Measurements from ENCODE around the gene TMEM91.
"Not testable (repeated sequence)": the region's sequence is repeated elsewhere in the genome, so short reads cannot be mapped to it uniquely, and the experiment has no call there.

The TMEM91 gene

DNA sequence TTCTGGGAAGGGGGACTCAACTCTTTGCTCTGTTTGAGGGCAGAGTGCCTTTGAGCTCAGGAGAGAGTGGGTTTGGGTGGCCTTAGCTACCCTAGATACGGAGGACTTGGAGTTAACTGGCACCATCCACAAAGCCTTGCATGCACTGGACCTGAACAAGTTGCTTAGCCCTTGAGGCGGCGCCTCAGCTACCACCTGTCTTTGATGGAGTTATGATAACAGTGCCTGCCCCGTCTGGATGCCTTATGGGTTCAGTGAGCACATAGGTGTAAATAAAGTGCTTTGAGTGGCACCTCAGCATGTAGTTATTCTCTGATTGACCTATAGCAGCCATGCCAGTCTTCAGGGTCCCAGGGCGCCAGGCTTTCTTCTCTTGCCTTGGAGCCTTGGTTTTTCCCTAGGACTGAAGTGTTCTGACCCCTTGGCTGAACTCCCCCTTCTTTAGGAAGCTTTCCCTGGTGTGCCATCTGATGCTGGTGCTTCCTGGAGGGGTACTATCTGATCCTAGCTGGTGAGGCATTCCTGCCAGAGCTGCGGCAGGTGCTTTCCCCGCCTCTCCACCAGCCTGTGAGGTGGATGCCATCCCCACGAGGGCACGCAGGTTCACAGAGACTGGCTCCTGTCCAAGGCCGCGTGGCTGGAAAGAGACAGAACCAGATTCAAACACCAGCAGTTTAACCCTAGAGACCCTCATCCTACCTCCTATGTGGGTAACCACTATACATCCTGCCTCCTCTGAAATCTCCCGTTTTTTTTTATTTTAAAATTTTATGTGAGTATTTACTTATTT, 27.0 kb downstream of the TMEM91 start:
- CTCF ChIA-PET: interaction anchor here (0.8 kb wide), 1 partner anchor 36 kb away, joined by 3 read pairs; no protein-coding TSS in a partner anchor
- H3K4me1 Mint-ChIP-seq: peaks cover 18% of the 10 kb centered on the region
- DNase-seq: no peak

GRCh38 chr19:41405776-41406175, 29.4 kb downstream of the TMEM91 start:
- no peak overlapping the region for H3K27ac Mint-ChIP-seq
- peaks cover 2% of the 10 kb centered on the region for H3K36me3 Mint-ChIP-seq
- CTCF ChIA-PET: interaction anchor here (1.0 kb wide), 1 partner anchor 164 kb away, joined by 3 read pairs; no protein-coding TSS in a partner anchor
- H3K27me3 Mint-ChIP-seq: no peaks in the 10 kb centered on the region
- peaks cover 16% of the 10 kb centered on the region for H3K4me1 Mint-ChIP-seq
- no peak for DNase-seq
- H3K4me3 Mint-ChIP-seq: no peak overlapping the region
- H3K9me3 Mint-ChIP-seq: no peaks in the 10 kb centered on the region

More for the DNA sequence above, 27.0 kb downstream of the TMEM91 start:
- Mint-ChIP-seq H3K27me3 (peaks cover 4% of the 10 kb centered on the region), H3K27ac (no peak overlapping the region), H3K9me3 (no peaks in the 10 kb centered on the region), H3K4me3 (no peak overlapping the region), H3K36me3 (peaks cover 2% of the 10 kb centered on the region)

- H3K4me1 Mint-ChIP-seq: peaks cover 16% of the 10 kb centered on the region
- CTCF ChIA-PET: no interaction called here
- peaks cover 3% of the 10 kb centered on the region for H3K36me3 Mint-ChIP-seq
- DNase-seq: no peak
- no peaks in the 10 kb centered on the region for H3K27me3 Mint-ChIP-seq
- no peak overlapping the region for H3K27ac Mint-ChIP-seq
- H3K4me3 Mint-ChIP-seq: no peak overlapping the region
- no peaks in the 10 kb centered on the region for H3K9me3 Mint-ChIP-seq
Observed at GRCh38 chr19:41407271-41407670, 30.9 kb downstream of the TMEM91 start.

DNA sequence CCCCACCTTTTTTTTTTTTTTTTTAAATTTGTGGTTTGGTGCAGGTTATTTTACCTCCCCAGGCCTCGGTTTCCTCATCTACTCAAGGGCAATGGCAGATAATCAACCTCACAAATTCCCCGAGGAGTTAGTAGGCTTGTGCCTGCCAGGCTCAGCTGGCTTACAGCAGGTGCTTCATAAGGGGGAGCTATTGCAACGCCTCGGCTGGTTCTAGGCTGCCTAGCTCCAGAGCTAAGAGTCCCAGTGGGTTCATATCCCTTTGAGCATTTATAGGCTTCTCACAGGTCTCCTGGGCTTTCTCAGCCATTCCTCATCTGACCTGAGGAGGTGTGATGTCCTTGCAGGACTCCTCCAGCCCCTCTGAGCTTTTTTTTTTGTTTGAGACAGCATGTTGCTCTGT, 31.9 kb downstream of the TMEM91 start:
- Mint-ChIP-seq H3K4me3 (no peak overlapping the region), H3K27me3 (no peaks in the 10 kb centered on the region), H3K36me3 (peaks cover 6% of the 10 kb centered on the region), H3K9me3 (no peaks in the 10 kb centered on the region), H3K4me1 (peaks cover 16% of the 10 kb centered on the region), H3K27ac (no peak overlapping the region)
- no peak for DNase-seq
- CTCF ChIA-PET: no interaction called here

DNA sequence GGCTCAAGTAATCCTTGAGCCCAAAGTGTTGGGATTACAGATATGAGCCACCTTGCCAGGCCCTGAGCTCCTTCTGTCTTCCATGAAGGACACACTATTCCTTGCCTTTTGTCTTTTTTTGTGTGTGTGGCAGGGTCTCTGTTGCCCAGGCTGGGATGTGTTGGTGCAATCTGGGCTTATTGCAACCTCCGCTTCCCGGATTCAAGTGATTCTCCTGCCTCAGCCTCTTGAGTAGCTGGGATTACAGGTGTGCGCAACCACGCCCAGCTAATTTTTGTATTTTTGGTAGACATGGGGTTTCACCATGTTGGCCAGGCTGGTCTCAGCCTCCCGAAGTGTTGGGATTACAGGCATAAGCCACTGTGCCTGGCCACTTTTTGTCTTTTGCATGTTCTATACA, 32.5 kb downstream of the TMEM91 start:
- H3K36me3 Mint-ChIP-seq, H3K27ac Mint-ChIP-seq, H3K27me3 Mint-ChIP-seq, DNase-seq, H3K9me3 Mint-ChIP-seq, H3K4me3 Mint-ChIP-seq, CTCF ChIA-PET: not testable (repeated sequence)
- peaks cover 16% of the 10 kb centered on the region for H3K4me1 Mint-ChIP-seq

DNA sequence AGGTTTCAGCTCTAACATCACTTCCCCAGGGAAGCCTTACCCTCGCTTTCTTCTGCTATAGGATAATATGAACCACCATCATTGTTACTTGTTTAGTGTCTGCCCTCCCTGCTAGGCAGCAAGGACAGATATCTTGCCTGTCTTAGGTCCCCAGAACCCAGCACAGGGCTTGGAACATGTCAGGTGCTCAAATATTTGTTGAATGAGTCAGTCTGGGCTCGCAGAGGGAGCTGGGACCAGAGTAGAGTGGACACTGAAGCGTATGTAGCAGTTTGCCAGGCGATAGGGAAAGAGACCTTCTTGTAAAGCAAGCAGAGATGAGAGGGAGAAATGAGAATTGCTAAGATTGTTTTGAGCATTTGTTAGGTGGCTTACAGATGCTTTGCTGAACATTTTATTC, 33.0 kb downstream of the TMEM91 start:
- no peaks in the 10 kb centered on the region for H3K9me3 Mint-ChIP-seq
- DNase-seq: no peak
- H3K4me1 Mint-ChIP-seq: peaks cover 16% of the 10 kb centered on the region
- no peak overlapping the region for H3K4me3 Mint-ChIP-seq
- no peaks in the 10 kb centered on the region for H3K27me3 Mint-ChIP-seq
- CTCF ChIA-PET: no interaction called here
- peaks cover 12% of the 10 kb centered on the region for H3K36me3 Mint-ChIP-seq
- H3K27ac Mint-ChIP-seq: no peak overlapping the region

GRCh38 chr19:41410336-41411054, 34.2 kb downstream of the TMEM91 start:
- CTCF ChIA-PET: no interaction called here
- H3K27ac Mint-ChIP-seq: peak overlapping the region; percentile 16
- no peaks in the 10 kb centered on the region for H3K9me3 Mint-ChIP-seq
- peaks cover 15% of the 10 kb centered on the region for H3K36me3 Mint-ChIP-seq
- H3K4me3 Mint-ChIP-seq: no peak overlapping the region
- H3K4me1 Mint-ChIP-seq: peaks cover 12% of the 10 kb centered on the region
- no peaks in the 10 kb centered on the region for H3K27me3 Mint-ChIP-seq
- DNase-seq: no peak

GRCh38 chr19:41411100-41411967, 35.0 kb downstream of the TMEM91 start:
- Mint-ChIP-seq H3K4me3 (no peak overlapping the region), H3K27ac (no peak overlapping the region), H3K36me3 (peaks cover 17% of the 10 kb centered on the region), H3K4me1 (peaks cover 11% of the 10 kb centered on the region), H3K9me3 (no peaks in the 10 kb centered on the region), H3K27me3 (no peaks in the 10 kb centered on the region)
- CTCF ChIA-PET: no interaction called here
- DNase-seq: no peak

- no peak overlapping the region for H3K4me3 Mint-ChIP-seq
- DNase-seq: no peak
Observed at GRCh38 chr19:41411968-41412265, 35.6 kb downstream of the TMEM91 start.

GRCh38 chr19:41412953-41413352, 36.6 kb downstream of the TMEM91 start:
- no peak overlapping the region for H3K4me3 Mint-ChIP-seq
- H3K36me3 Mint-ChIP-seq: peaks cover 21% of the 10 kb centered on the region
- H3K9me3 Mint-ChIP-seq: no peaks in the 10 kb centered on the region
- no peaks in the 10 kb centered on the region for H3K27me3 Mint-ChIP-seq
- H3K27ac Mint-ChIP-seq: no peak overlapping the region
- CTCF ChIA-PET: no interaction called here
- peaks cover 11% of the 10 kb centered on the region for H3K4me1 Mint-ChIP-seq
- no peak for DNase-seq

More at GRCh38 chr19:41411968-41412265, 35.6 kb downstream of the TMEM91 start:
- peaks cover 18% of the 10 kb centered on the region for H3K36me3 Mint-ChIP-seq
- no peak overlapping the region for H3K27ac Mint-ChIP-seq
- H3K27me3 Mint-ChIP-seq: no peaks in the 10 kb centered on the region
- CTCF ChIA-PET: no interaction called here
- H3K4me1 Mint-ChIP-seq: peaks cover 11% of the 10 kb centered on the region
- no peaks in the 10 kb centered on the region for H3K9me3 Mint-ChIP-seq

- Mint-ChIP-seq H3K4me3 (no peak overlapping the region), H3K4me1 (peaks cover 11% of the 10 kb centered on the region), H3K27me3 (no peaks in the 10 kb centered on the region), H3K27ac (no peak overlapping the region), H3K9me3 (no peaks in the 10 kb centered on the region), H3K36me3 (peaks cover 25% of the 10 kb centered on the region)
- CTCF ChIA-PET: no interaction called here
- DNase-seq: no peak
Observed at GRCh38 chr19:41413947-41414346, 37.6 kb downstream of the TMEM91 start.

DNA sequence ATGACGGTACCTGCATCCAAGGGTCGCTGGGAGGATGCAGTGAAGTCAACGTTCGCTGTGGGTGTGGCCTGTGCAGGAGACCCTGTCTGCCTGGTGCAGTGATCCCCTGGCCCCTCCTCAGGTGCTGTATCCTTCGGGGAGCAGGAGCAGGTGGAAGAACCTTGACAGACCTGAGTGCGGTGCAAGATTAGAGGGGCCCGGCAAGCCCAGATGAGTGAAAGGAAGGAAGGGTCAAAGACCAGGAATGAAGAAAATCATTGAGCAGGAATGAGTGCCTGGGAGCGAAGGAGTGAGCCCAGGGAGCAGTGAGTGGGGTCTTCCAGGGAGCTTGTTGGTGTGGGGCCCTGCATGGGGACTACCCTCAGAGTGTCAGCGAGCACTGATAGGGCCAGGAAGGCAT, 38.1 kb downstream of the TMEM91 start:
- Mint-ChIP-seq H3K4me1 (peaks cover 7% of the 10 kb centered on the region), H3K4me3 (no peak overlapping the region), H3K27ac (no peak overlapping the region), H3K27me3 (no peaks in the 10 kb centered on the region), H3K36me3 (peaks cover 27% of the 10 kb centered on the region), H3K9me3 (no peaks in the 10 kb centered on the region)
- DNase-seq: no peak
- CTCF ChIA-PET: no interaction called here

DNA sequence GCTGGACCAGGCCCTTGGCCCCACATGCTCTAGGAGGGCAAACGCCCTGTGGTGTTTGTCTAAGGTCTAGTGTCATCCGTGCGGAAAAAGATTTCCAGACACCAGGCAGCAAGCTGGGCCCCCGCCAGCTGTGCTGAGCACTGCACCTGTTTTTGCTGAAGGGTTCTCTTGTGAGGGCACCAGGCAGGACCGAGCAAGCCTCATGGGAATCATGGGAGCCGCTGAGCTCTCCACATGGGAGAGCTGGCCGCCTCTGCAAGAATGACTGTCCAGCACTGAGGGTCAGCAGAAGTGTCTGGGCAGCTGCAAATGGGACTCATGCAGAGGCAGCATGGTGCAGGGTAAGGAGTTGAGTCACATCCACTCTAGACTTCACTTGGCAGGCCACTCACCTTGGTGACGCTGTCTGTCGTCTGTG, 38.8 kb downstream of the TMEM91 start:
- H3K4me3 Mint-ChIP-seq: no peak overlapping the region
- no peaks in the 10 kb centered on the region for H3K27me3 Mint-ChIP-seq
- no peaks in the 10 kb centered on the region for H3K9me3 Mint-ChIP-seq
- CTCF ChIA-PET: interaction anchor here (0.6 kb wide), 1 partner anchor 9 kb away, joined by 5 read pairs; no protein-coding TSS in a partner anchor
- H3K27ac Mint-ChIP-seq: no peak overlapping the region
- H3K36me3 Mint-ChIP-seq: peaks cover 27% of the 10 kb centered on the region
- DNase-seq: no peak
- H3K4me1 Mint-ChIP-seq: peaks cover 1% of the 10 kb centered on the region

DNA sequence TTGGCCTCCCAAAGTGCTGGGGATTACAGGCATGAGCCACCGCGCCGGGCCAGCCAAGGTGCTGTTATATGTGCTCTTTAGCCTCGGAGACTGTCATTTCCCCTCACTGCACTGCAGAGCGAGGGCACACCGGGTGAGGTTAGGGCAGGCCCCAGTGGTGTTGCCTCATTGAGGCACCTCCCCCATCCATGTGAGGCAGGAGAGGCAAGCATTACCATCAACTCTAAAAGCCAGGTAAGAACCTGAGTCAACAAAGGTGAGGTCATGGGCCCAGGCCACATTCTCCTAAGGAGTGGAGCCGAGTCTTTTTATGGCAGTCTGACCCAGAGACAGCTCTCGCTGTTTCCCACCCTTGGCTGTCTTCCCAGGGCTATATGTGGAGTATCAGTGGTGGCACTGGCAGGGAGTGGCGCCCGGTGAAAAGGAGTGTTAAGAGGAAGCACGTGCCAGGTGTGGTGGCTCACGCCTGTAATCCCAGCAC, 39.9 kb downstream of the TMEM91 start:
- H3K9me3 Mint-ChIP-seq: no peaks in the 10 kb centered on the region
- no peak overlapping the region for H3K4me3 Mint-ChIP-seq
- H3K4me1 Mint-ChIP-seq: no peaks in the 10 kb centered on the region
- H3K27me3 Mint-ChIP-seq: no peaks in the 10 kb centered on the region
- CTCF ChIA-PET: no interaction called here
- H3K27ac Mint-ChIP-seq: no peak overlapping the region
- no peak for DNase-seq
- peaks cover 28% of the 10 kb centered on the region for H3K36me3 Mint-ChIP-seq
